DND-41 (cell line): ENCODE data around the gene ITIH3.
"Not testable (repeated sequence)": the region's sequence is repeated elsewhere in the genome, so short reads cannot be mapped to it uniquely, and the experiment has no call there.

Source experiments
- ATAC-seq: fragments of 200-7000 bp; cut with Tn5 transposase; 3 replicates; pipeline ENCODE4 v1.9.1; 2021; ENCODE audit warnings: low read depth; ENCODE audit not compliant: insufficient read depth
- DNase-seq: peaks from one replicate; pipeline ENCODE4 v3.0.0-alpha.2; 2020
- H2AFZ ChIP-seq: 2 replicates; pipeline ENCODE4 v1.6.0; 2012; ENCODE audit warnings: low read depth, low read length
- H3K27ac ChIP-seq: 2 replicates; pipeline ENCODE4 v1.5.1; 2012; ENCODE audit warnings: low read length, inconsistent platforms
- H3K27me3 ChIP-seq: fragments of 200-600 bp; sonication (generic); 2 replicates; pipeline ENCODE4 v1.6.0; 2012; ENCODE audit warnings: low read length, mild to moderate bottlenecking, inconsistent platforms; ENCODE audit not compliant: insufficient read depth, poor library complexity
- H3K36me3 ChIP-seq: 2 replicates; pipeline ENCODE4 v1.5.1; 2012; ENCODE audit warnings: low read length, inconsistent platforms; ENCODE audit not compliant: insufficient read depth
- H3K4me1 ChIP-seq: 2 replicates; pipeline ENCODE4 v1.5.1; 2012; ENCODE audit warnings: mild to moderate bottlenecking, low read length; ENCODE audit not compliant: insufficient read depth
- H3K4me2 ChIP-seq: 2 replicates; pipeline ENCODE4 v1.6.0; 2012; ENCODE audit warnings: mild to moderate bottlenecking, moderate library complexity, low read length, inconsistent platforms; ENCODE audit not compliant: insufficient read depth
- H3K4me3 ChIP-seq, 2 experiments: fragments of 200-600 bp in 1 of 2; shearing (Covaris generic) in 1 of 2; 2 replicates each; pipeline ENCODE4 v1.5.1; 2012 to 2016; ENCODE audit warnings: inconsistent platforms in 2 of 2, low read length in 2 of 2, mild to moderate bottlenecking in 2 of 2, low read depth in 1 of 2, moderate library complexity in 1 of 2
- H3K79me2 ChIP-seq: 2 replicates; pipeline ENCODE4 v1.6.0; 2012; ENCODE audit warnings: low read length, inconsistent platforms; ENCODE audit not compliant: insufficient read depth
- H3K9ac ChIP-seq: 2 replicates; pipeline ENCODE4 v1.6.0; 2012; ENCODE audit warnings: low read depth, mild to moderate bottlenecking, inconsistent platforms, low read length, moderate library complexity
- H3K9me3 ChIP-seq: 2 replicates; pipeline ENCODE4 v1.5.1; 2012; ENCODE audit warnings: low read length, moderate library complexity, mild to moderate bottlenecking, inconsistent platforms; ENCODE audit not compliant: insufficient read depth, severe bottlenecking
- H4K20me1 ChIP-seq: 2 replicates; pipeline ENCODE4 v1.6.0; 2012; ENCODE audit warnings: low read length; ENCODE audit not compliant: insufficient read depth
- EZH2 ChIP-seq: IDR thresholded peaks from 3 replicates; pipeline ENCODE4 v1.6.1; 2012; ENCODE audit warnings: borderline replicate concordance, low read depth, mild to moderate bottlenecking, moderate library complexity, low read length, inconsistent platforms; ENCODE audit not compliant: severe bottlenecking
- TF ChIP-seq, protein P1 (sequence below): IDR thresholded peaks from 2 replicates; pipeline ENCODE4 v1.5.1; 2012; ENCODE audit warnings: borderline replicate concordance, low read length, moderate library complexity, mild to moderate bottlenecking; ENCODE audit not compliant: poor library complexity, severe bottlenecking; ENCODE audit errors: extremely low read depth

The ITIH3 gene

DNA sequence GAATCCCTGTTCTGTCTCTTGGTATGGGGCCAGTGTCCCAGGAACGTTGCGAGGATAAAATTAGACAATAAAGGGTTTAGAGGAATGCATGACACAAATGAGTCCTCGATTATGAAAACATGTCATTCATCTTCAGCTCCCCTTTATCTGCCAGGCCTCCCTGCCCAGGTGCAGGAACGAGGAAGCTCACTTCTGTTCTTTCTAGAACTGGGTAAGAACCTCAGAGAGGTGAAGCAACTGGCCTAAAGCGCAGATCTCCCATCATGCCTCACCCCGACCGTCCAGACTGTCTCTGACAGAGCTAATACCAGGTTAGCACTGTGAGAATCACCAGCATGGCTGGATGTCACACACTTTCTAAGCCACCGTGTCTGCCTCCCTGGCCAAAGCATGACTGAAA is 18.7 kb upstream of the ITIH3 start:
- Histone ChIP-seq H3K27me3 (peaks cover 6% of the 10 kb centered on the region), H3K36me3 (no peaks in the 10 kb centered on the region), H3K4me1 (peaks cover 9% of the 10 kb centered on the region), H3K9me3 (no peaks in the 10 kb centered on the region), H3K9ac (no peak overlapping the region), H3K4me2 (no peak overlapping the region), H2AFZ (no peak overlapping the region), H3K27ac (no peak overlapping the region), H3K79me2 (peaks cover 3% of the 10 kb centered on the region; the same call in 1 of the 2 replicates), H3K4me3 (no peak overlapping the region), H4K20me1 (no peaks in the 10 kb centered on the region)
- TF ChIP-seq, protein P1, sequence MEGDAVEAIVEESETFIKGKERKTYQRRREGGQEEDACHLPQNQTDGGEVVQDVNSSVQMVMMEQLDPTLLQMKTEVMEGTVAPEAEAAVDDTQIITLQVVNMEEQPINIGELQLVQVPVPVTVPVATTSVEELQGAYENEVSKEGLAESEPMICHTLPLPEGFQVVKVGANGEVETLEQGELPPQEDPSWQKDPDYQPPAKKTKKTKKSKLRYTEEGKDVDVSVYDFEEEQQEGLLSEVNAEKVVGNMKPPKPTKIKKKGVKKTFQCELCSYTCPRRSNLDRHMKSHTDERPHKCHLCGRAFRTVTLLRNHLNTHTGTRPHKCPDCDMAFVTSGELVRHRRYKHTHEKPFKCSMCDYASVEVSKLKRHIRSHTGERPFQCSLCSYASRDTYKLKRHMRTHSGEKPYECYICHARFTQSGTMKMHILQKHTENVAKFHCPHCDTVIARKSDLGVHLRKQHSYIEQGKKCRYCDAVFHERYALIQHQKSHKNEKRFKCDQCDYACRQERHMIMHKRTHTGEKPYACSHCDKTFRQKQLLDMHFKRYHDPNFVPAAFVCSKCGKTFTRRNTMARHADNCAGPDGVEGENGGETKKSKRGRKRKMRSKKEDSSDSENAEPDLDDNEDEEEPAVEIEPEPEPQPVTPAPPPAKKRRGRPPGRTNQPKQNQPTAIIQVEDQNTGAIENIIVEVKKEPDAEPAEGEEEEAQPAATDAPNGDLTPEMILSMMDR, result no peak
- no peak for TF ChIP-seq EZH2
- DNase-seq (no peak), ATAC-seq (no peak)

GRCh38 chr3:52776486-52776885 is 18.1 kb upstream of the ITIH3 start:
- not testable (repeated sequence) for H3K36me3 ChIP-seq, H3K4me1 ChIP-seq, H2AFZ ChIP-seq, H3K4me2 ChIP-seq, H3K27ac ChIP-seq, H4K20me1 ChIP-seq, H3K27me3 ChIP-seq, H3K9ac ChIP-seq, H3K4me3 ChIP-seq, H3K9me3 ChIP-seq, ATAC-seq, DNase-seq, H3K79me2 ChIP-seq

DNA sequence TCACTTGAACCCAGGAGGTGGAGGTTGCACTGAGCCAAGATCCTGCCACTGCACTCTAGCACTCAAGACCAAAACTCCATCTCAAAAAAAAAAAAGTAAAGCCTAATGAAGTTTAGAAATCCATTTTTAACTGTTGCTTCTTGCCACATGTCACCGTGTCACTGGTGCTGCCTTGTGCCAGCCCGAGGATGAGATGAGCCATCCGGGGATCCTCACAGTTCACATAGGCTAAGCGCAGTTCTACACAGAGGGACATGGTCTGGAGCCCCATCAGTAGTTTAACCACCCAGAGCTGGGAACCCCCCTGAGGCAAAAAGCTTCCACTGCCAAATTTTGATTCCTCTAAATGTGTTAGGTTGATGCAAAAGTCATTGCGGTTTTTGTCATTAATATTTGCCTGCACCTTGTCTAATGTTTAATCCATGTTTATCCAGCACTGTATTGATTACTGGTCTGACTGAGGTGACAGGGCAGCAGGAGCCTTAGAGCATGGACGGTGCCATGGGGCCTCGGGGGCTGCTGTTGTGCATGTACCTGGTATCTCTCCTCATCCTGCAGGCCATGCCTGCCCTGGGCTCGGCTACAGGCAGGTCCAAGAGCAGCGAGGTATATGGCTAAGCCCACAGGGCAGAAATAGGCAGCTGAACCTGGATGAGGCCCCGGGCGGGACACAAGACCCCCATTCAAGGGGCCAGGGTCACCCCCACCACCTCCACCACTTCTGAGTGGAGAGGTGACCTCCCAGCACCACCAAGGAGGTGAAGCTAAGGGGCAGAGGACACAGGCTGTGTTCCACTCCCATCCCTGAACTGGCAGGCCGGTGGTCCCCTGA is 17.3 kb upstream of the ITIH3 start, which contains the start of gene ITIH1:
TSS of gene ITIH1 (plus strand) at position 473 of the 832 bp plus-strand sequence. CDS start at position 490, 17 bp downstream.
- H3K79me2 ChIP-seq, result no peaks in the 10 kb centered on the region
- no peak within 1 kb of the TSS for H3K4me2 ChIP-seq
- no peaks in the 10 kb centered on the region for H3K36me3 ChIP-seq
- no peaks in the 10 kb centered on the region for H3K9me3 ChIP-seq
- H3K4me3 ChIP-seq, result no peak within 1 kb of the TSS
- TF ChIP-seq, protein P1, result no peak
- no peak for TF ChIP-seq EZH2
- no peak within 1 kb of the TSS for H3K27ac ChIP-seq
- H2AFZ ChIP-seq, result no peak within 1 kb of the TSS
- no peak within 1 kb of the TSS for H3K9ac ChIP-seq
- DNase-seq (no peak), ATAC-seq (no peak)
- H4K20me1 ChIP-seq, result no peaks in the 10 kb centered on the region
- H3K27me3 ChIP-seq, result peaks cover 6% of the 10 kb centered on the region
- H3K4me1 ChIP-seq, result no peaks in the 10 kb centered on the region

DNA sequence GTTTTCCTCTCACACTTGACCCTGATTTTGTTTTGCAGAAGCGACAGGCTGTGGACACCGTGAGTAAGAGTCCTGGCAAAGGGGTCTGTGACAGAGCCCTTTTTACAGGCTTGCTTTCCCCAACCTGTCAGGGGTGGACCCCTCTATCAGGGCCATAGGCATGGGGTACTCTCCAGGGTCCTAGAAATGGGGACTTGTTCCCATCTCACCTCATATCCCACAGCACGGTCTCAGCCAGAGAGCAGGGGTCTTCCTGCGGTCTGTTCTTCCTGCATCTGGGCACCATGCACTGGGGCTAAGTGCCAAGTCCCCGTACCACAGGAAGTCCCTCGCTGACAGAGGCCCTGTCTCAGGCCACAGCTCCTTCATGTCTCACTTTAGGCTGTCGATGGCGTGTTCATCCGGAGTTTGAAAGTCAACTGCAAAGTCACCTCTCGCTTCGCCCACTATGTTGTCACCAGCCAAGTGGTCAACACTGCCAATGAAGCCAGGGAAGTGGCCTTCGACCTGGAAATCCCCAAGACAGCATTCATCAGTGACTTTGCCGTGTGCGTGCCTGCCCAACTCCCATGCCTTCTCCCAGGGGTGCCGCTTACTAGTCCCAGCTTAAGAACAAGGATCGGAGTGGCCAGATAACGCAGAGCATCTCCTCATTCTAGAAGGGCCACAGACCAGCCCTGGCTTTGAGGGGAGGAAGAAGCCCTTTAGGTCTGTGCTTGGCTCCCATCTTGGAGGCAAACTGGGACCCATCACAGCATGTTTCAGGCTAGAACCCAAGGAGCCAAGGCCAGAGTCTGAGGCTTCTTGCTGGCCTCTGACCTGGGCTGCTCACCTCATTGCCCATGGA is 16.4 kb upstream of the ITIH3 start:
- Histone ChIP-seq H3K79me2 (no peaks in the 10 kb centered on the region), H3K27me3 (peaks cover 6% of the 10 kb centered on the region), H3K9me3 (no peaks in the 10 kb centered on the region), H4K20me1 (no peaks in the 10 kb centered on the region), H3K36me3 (no peaks in the 10 kb centered on the region), H2AFZ (no peak overlapping the region), H3K4me1 (no peaks in the 10 kb centered on the region), H3K9ac (no peak overlapping the region), H3K4me2 (no peak overlapping the region), H3K4me3 (no peak overlapping the region), H3K27ac (no peak overlapping the region)
- no peak for ATAC-seq
- no peak for TF ChIP-seq EZH2
- TF ChIP-seq, protein P1, result no peak
- DNase-seq, result no peak
